ENCODE measurements around the gene SSNA1.

Gene SSNA1

GRCh38 chr9:137156567-137157375 is 31.7 kb upstream of the SSNA1 start:
- DNase-seq, result no peak

DNA sequence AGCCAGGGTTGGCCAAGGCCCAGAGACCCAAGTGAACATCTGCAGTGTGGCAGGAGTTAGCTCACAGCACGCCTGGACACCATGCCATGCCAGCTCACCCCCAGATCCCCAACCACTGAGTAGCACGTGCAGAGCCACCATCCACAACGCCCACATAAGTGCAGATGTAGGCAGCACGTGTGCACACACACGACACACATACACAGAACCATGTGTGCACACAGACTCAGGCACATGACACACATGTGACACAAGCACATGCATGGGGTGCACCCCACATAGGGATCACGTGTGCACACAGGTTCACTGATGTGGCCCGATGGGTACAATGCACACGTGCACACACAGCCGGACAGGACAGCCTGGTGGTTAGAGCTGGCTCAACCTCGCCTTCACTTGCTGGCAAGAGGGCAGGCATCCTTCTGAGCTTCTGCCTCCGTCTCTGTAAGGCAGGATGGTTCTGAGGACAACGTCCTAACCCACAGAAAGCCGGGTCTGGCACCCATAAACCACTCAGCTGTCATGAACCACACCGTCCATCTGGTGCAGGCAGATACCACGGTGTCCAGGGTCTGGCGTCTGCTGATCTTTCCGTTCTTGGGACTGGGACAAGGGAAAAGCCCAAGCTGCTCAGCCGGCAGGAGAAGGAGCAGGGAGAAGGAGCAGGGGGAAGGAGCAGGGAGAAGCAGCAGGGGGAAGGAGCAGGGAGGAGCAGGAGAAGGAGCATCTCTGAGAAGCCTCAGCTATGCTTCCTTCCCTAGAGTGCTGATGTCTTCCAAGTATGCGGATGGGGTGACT is 30.7 kb upstream of the SSNA1 start:
- DNase-seq, result no peak

DNA sequence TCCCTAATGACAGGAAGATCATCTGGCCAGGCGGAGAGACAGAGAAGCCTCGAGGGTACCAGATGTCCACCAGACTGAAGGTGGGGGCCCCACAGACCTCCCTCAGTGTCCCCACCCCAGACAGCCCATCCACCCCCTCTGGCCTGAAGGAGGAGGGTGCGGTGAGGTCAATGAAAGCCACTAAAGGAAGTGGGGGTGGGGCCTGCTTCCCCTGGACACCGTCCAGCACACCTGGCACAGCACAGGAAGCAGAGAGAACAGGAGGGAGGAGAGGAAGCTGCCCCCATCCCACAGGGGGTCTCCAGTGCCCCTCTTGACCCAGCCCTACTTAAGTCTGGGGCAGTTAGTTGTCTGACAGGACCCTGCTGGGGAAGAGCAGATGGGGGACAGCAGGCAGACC is 29.9 kb upstream of the SSNA1 start:
- no peak for DNase-seq

DNA sequence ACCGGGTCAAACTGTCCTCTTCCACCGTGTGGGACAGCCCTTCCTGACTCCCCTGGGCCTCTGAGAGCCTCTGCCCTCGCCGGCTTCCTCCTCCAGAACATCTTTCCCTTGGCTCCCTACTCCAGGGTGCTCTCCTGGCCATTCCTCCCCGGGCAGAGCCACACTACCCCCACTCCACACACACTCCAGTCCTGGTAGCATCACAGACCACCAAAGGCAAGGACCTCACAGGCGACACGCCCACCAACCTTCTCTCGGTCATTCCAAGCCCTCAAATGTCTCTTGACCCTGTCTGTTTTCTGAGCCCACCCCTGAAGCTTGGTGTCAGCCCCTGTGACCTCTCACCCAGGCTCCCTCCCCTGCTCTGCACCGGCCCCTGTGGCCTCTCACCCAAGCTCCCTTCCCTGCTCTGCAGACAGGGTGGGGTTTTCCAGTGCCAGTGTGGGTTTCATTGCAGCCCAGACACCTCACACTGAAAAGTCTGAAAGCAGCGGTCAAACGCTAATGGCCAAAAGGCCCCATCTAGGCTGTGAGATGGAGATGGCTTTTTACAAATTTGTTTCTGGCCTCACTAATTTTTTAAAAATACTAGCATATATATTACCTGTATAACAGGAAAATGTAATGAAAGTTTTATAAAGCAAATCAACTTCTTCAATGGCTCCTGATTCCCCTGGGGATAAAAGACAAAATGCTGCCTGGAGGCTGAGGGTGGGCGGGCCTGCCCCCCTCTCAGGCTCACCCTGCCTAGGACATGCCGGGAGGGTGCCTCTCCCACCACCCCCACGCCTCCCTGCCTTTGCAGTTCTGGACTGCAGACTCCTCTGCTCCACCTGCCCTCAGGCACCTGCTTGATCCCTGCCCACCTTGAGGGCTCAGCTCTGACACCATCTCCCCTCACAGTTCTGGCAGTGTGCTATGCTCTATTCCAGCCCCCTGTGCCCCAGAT is 29.1 kb upstream of the SSNA1 start:
- DNase-seq, result no peak

DNA sequence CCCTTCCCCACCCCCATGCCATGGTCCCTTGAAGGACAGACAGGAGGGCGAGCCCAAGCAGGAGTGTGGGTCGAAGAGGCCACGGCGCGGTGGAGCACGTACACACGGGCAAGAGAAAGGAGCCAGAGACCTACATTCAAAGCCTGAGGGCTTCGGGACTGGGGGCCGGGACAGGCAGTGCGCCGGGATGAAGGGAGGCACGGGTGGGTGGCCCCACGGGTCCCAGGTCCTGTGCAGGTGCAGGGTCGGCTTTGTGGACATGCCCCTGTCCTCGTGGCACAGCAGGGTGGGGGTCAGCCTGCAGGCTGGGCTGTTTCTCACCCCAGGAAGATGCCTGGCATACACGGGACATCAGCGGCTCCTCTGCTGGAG is 28.4 kb upstream of the SSNA1 start:
- no peak for DNase-seq

DNA sequence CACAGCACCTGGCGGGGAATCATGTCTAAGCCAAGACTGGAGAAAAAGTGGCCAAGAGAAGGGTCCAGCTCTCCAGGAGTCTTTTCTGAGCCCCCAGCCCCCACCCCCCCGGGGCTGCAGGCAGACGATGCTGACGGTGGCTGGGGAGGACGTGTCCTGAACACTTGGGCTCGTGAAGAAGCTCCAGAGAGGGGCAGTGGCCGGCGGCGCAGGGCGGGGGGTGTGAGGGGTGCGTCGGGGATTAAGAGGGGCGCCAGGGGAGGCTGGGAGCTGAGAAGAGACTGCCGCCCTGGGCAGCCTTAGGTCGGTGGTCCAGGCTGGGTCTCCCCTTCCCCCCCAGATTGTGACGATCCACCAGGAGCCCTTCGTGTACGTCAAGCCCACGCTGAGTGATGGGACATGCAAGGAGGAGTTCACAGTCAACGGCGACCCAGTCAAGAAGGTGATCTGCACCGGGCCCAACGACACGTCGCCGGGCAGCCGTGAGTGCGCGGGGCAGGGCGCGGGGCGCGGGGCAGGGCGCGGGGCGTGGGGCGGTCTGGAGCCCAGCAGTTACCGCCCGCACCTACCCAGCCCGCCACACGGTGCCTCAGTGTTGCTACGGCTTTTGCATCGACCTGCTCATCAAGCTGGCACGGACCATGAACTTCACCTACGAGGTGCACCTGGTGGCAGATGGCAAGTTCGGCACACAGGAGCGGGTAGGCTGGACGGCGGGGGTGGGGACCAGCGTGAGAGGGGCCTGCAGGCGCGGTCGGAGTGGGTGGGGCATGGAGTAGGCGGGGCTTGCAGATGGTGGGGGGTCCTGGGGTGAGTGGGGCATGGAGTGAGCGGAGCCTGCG is 27.5 kb upstream of the SSNA1 start:
- DNase-seq, result no peak

- no peak for DNase-seq
Observed at GRCh38 chr9:137161558-137162486, 26.7 kb upstream of the SSNA1 start.

- no peak for DNase-seq
Observed at GRCh38 chr9:137162505-137163364, 25.7 kb upstream of the SSNA1 start.

- DNase-seq, result no peak
Observed at GRCh38 chr9:137163365-137163715, 25.1 kb upstream of the SSNA1 start.

- no peak for DNase-seq
Observed at GRCh38 chr9:137163805-137164204, 24.7 kb upstream of the SSNA1 start.

DNA sequence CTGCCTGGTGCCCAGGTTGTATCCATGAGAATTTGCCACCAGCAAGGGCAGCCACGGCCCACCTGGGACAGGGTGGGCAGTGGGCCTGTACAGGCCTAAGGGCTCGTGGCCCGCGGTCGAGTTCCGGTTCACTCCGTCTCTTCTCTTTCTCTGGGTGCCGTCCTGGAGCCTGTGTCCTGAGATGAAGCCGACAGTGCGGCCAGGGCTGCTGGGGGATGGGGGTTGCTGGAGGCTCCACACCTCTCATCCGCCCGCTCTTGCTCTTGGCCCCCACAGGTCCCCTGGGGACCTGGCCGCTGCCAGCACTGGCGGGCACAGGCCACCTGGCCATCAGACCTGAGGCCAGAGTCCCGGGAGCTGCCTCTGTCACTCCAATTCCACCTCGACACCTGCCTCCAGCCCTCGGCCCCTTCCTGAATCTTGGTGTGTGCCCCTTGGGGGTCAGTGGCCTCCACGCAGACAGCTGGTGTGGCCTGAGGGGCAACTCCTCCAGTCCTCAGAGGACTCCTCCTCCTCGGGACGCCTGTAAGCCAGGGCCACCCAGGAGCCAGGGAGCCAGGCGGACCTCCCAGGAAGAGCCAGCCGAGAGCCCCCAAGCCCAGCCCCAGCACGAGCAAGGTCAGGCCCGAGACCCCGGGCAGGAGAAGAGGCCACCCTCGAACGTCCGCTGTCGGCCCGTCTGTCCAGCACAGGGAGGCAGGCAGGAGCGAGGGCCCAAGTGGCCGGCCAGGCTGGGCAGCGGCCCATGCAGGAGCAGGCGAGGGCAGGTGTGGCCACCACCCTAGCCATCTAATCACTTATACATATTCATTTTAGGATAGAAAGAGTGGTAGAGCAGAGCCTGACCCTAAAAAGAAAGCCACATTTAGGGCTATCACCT is 23.9 kb upstream of the SSNA1 start:
- DNase-seq, result no peak

DNA sequence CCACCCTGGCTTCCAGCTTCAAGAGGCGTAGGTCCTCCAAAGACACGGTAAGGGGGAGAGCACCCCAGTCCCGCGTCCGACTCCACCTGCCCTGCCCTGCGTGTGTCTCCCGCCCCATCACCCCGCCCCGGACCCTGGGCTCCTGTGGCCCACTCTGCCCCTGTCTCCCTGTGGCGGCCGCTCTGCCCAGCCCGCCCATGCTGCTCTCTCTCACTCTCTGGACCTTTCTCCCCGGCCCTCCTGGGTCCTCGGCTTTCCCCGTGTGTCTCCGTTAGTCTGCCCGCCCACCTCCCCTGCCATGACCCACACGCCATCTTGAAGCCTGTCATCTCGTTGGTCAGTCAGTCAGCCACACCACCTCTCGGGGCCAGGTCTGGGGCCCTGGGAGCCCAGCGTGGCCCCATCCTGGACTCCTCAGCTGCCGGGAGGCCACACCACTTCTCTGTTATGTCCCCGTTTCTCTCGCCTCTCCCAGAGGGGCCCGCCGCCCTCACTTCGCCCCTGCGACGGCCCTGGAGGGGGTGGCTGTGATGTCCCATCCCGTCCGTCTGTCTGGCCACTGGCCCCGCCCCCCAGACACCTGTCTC is 23.1 kb upstream of the SSNA1 start:
- no peak for DNase-seq

GRCh38 chr9:137166380-137167229 is 21.9 kb upstream of the SSNA1 start:
- DNase-seq, result no peak

GRCh38 chr9:137167277-137167746 is 21.2 kb upstream of the SSNA1 start:
- DNase-seq, result no peak

- DNase-seq, result no peak
Observed at GRCh38 chr9:137167747-137168572, 20.5 kb upstream of the SSNA1 start.

GRCh38 chr9:137168573-137168903 is 19.9 kb upstream of the SSNA1 start:
- DNase-seq, result no peak
